ENCODE data around the gene ABCG5.

ABCG5 gene

GRCh38 chr2:43838560-43839267, at the start of gene ABCG5, which contains the start of gene ABCG8:
Gene ABCG5, minus strand, starts transcription at chr2:43838839. Its CDS starts 160 bp downstream, at chr2:43838679.
Gene ABCG8, plus strand, starts transcription at chr2:43838971. Its CDS starts 83 bp downstream, at chr2:43839054.
- H3K4me3 ChIP-seq (ENCODE audit: low read length), result no peak within 1 kb of the TSS
- TF ChIP-seq CTCF (IDR thresholded peaks at IDR 0.05; ENCODE audit: insufficient read depth, low read depth, low read length, missing control alignments), result no peak

GRCh38 chr2:43887176-43887575, 48.5 kb upstream of the ABCG5 start:
- DNase-seq (ENCODE audit: low read depth), result no peak
- no peak for TF ChIP-seq CTCF (IDR thresholded peaks at IDR 0.05; ENCODE audit: insufficient read depth, low read depth, low read length, missing control alignments)

More at GRCh38 chr2:43838560-43839267, at the start of gene ABCG5, which contains the start of gene ABCG8:
- no peak for DNase-seq (ENCODE audit: low read depth)

GRCh38 chr2:43885132-43885632, 46.5 kb upstream of the ABCG5 start:
- no peak overlapping the region for H3K4me3 ChIP-seq (ENCODE audit: low read length)
- no peak for TF ChIP-seq CTCF (IDR thresholded peaks at IDR 0.05; ENCODE audit: insufficient read depth, low read depth, low read length, missing control alignments)
- DNase-seq (ENCODE audit: low read depth), result no peak

More at GRCh38 chr2:43887176-43887575, 48.5 kb upstream of the ABCG5 start:
- no peak overlapping the region for H3K4me3 ChIP-seq (ENCODE audit: low read length)

GRCh38 chr2:43884689-43885088, 46.0 kb upstream of the ABCG5 start:
- no peak overlapping the region for H3K4me3 ChIP-seq (ENCODE audit: low read length)
- no peak for DNase-seq (ENCODE audit: low read depth)
- TF ChIP-seq CTCF (IDR thresholded peaks at IDR 0.05; ENCODE audit: insufficient read depth, low read depth, low read length, missing control alignments), result no peak

- TF ChIP-seq CTCF (IDR thresholded peaks at IDR 0.05; ENCODE audit: insufficient read depth, low read depth, low read length, missing control alignments), result no peak
- no peak for DNase-seq (ENCODE audit: low read depth)
- no peak overlapping the region for H3K4me3 ChIP-seq (ENCODE audit: low read length)
These were observed 43.7 kb upstream of the ABCG5 start for GRCh38 chr2:43882312-43882711.

- no peak for DNase-seq (ENCODE audit: low read depth)
- TF ChIP-seq CTCF (IDR thresholded peaks at IDR 0.05; ENCODE audit: insufficient read depth, low read depth, low read length, missing control alignments), result no peak
- H3K4me3 ChIP-seq (ENCODE audit: low read length), result no peak overlapping the region
These were observed 42.3 kb upstream of the ABCG5 start for GRCh38 chr2:43880952-43881351.

All from epithelial cell of esophagus (primary cell).